GM12878 (cell line): ENCODE data around the gene NFKBIE. TPM values are rescaled to one million over a fixed set of nuclear protein-coding genes. Genes with fewer than 3 reads are reported as not detected.

Experiments
- ATAC-seq: fragments of 200-7000 bp; cut with Tn5 transposase; 3 replicates; pipeline ENCODE4 v1.9.1; 2020; ENCODE audit warnings: mild to moderate bottlenecking, moderate library complexity
- BruUV-seq: library from RNA; stranded (reverse); fragments of 400-500 nt; replicated peaks from 2 replicates; lab custom pipeline; 2021; lab: Mats Ljungman, UMichigan
- CTCF ChIA-PET: fragments of 300-600 bp; sonication (Branson Sonifier 250); formaldehyde crosslinking; extraction: SDS; loops from one replicate; lab custom pipeline; 2021; ENCODE audit warnings: inconsistent platforms; lab: Yijun Ruan, JAX
- POLR2A ChIA-PET: fragments of 350-600 bp; formaldehyde crosslinking; extraction: SDS; loops from one replicate; lab custom pipeline; 2021; ENCODE audit warnings: inconsistent platforms; lab: Charles Lee
- RAD21 ChIA-PET: fragments of 300-600 bp; sonication (Branson Sonifier 250); formaldehyde crosslinking; loops from one replicate; lab custom pipeline; 2023; ENCODE audit warnings: antibody characterized with exemption; ENCODE audit not compliant: unreplicated experiment; lab: Charles Lee
- SMC1A ChIA-PET: fragments of 300-600 bp; sonication (Branson Sonifier 250); formaldehyde crosslinking; loops from one replicate; lab custom pipeline; 2023; ENCODE audit not compliant: unreplicated experiment, uncharacterized antibody; lab: Charles Lee
- DNase-seq: peaks from one replicate; pipeline ENCODE4 v3.0.0-alpha.2; 2011; ENCODE audit warnings: low read depth, low spot score
- FAIRE-seq: peaks from 3 replicates; lab custom pipeline; 2011; peaks lifted over from hg19 to GRCh38; lab: Jason Lieb, UNC
- H2AFZ ChIP-seq: 2 replicates; pipeline ENCODE4 v1.6.0; 2011; ENCODE audit warnings: low read depth, low read length, control low read depth; ENCODE audit not compliant: control insufficient read depth
- H3K27ac ChIP-seq: 2 replicates; pipeline ENCODE4 v1.5.1; 2011; ENCODE audit warnings: control low read depth; ENCODE audit not compliant: control insufficient read depth, insufficient read depth
- H3K27me3 ChIP-seq, 2 experiments: replicated peaks in 1 of 2; 2 replicates each; pipeline versions ENCODE4 v1.6.0 to v1.6.1; 2011; ENCODE audit warnings: low read length in 1 of 2; ENCODE audit not compliant: control insufficient read depth in 2 of 2, insufficient read depth in 2 of 2
- H3K36me3 ChIP-seq, 2 experiments: 2 replicates each; pipeline ENCODE4 v1.5.1; 2011; ENCODE audit warnings: low read length in 1 of 2; ENCODE audit not compliant: control insufficient read depth in 2 of 2, insufficient read depth in 2 of 2
- H3K4me1 ChIP-seq: 2 replicates; pipeline ENCODE4 v1.6.1; 2011; ENCODE audit warnings: mild to moderate bottlenecking, low read length, moderate library complexity, mixed read lengths; ENCODE audit not compliant: control insufficient read depth, insufficient read depth
- H3K4me2 ChIP-seq: 2 replicates; pipeline ENCODE4 v1.6.0; 2011; ENCODE audit warnings: control low read depth; ENCODE audit not compliant: control insufficient read depth, insufficient read depth
- H3K4me3 ChIP-seq: fragments of 200-600 bp; sonication (generic); 2 replicates; pipeline ENCODE4 v1.5.1; 2016
- H3K79me2 ChIP-seq: 2 replicates; pipeline ENCODE4 v1.6.0; 2011; ENCODE audit warnings: low read length; ENCODE audit not compliant: control insufficient read depth, insufficient read depth
- H3K9ac ChIP-seq: 2 replicates; pipeline ENCODE4 v1.8.0; 2011; ENCODE audit warnings: low read length, control low read depth, mixed read lengths; ENCODE audit not compliant: control insufficient read depth, insufficient read depth
- H3K9me3 ChIP-seq: replicated peaks from 3 replicates; pipeline ENCODE4 v1.5.1; 2011; ENCODE audit warnings: mild to moderate bottlenecking, low read length; ENCODE audit not compliant: control insufficient read depth, insufficient read depth
- H4K20me1 ChIP-seq: 2 replicates; pipeline ENCODE4 v1.6.0; 2011; ENCODE audit not compliant: control insufficient read depth, insufficient read depth
- BCL3 ChIP-seq: IDR thresholded peaks from 2 replicates; pipeline ENCODE4 v1.6.1; 2011; ENCODE audit warnings: borderline replicate concordance, low read depth, mild to moderate bottlenecking, moderate library complexity, low read length; ENCODE audit not compliant: insufficient read depth, poor library complexity, severe bottlenecking
- BMI1 ChIP-seq: fragments of 450-650 bp; IDR thresholded peaks from 2 replicates; pipeline ENCODE4 v1.6.1; 2016; ENCODE audit warnings: mild to moderate bottlenecking, moderate library complexity, borderline replicate concordance
- EED ChIP-seq: sonication (generic); IDR thresholded peaks from 2 replicates; pipeline ENCODE4 v1.6.1; 2016; ENCODE audit warnings: antibody characterized with exemption, low read depth
- JUNB ChIP-seq: IDR thresholded peaks from 2 replicates; pipeline ENCODE4 v1.6.1; 2016; ENCODE audit warnings: antibody characterized with exemption, mild to moderate bottlenecking
- LARP7 ChIP-seq: fragments of 450-650 bp; IDR thresholded peaks from 2 replicates; pipeline ENCODE4 v1.6.1; 2017; ENCODE audit warnings: mild to moderate bottlenecking
- PBX3 ChIP-seq: IDR thresholded peaks from 2 replicates; pipeline ENCODE4 v1.6.1; 2011; ENCODE audit warnings: mild to moderate bottlenecking, low read depth, low read length, moderate library complexity; ENCODE audit not compliant: insufficient replicate concordance
- PKNOX1 ChIP-seq: fragments of 450-650 bp; IDR thresholded peaks from 2 replicates; pipeline ENCODE4 v1.6.1; 2016; ENCODE audit warnings: mild to moderate bottlenecking
- POLR2AphosphoS5 ChIP-seq: IDR thresholded peaks from 2 replicates; pipeline ENCODE4 v1.6.1; 2011; ENCODE audit warnings: mild to moderate bottlenecking, low read length, inconsistent platforms
- POU2F2 ChIP-seq: IDR thresholded peaks from 3 replicates; pipeline ENCODE4 v1.6.1; 2011; ENCODE audit warnings: low read depth, mild to moderate bottlenecking, low read length, borderline replicate concordance
- ZBTB33 ChIP-seq: fragments of 450-650 bp; IDR thresholded peaks from 2 replicates; pipeline ENCODE4 v1.6.1; 2017; ENCODE audit warnings: mild to moderate bottlenecking
- ZNF217 ChIP-seq: fragments of 450-650 bp; IDR thresholded peaks from 2 replicates; pipeline ENCODE4 v1.6.1; 2017; ENCODE audit warnings: antibody characterized with exemption, mild to moderate bottlenecking
- ZNF687 ChIP-seq: fragments of 450-650 bp; IDR thresholded peaks from 2 replicates; pipeline ENCODE4 v1.6.1; 2017; ENCODE audit warnings: mild to moderate bottlenecking, moderate library complexity
- WGBS: methylation state at CpG from one replicate; pipeline ENCODE4 v1.1.6; 2016; ENCODE audit warnings: low lambda C conversion rate; ENCODE audit not compliant: insufficient replicate concordance, insufficient coverage; ENCODE audit errors: missing lambda C conversion rate; 5-methylcytosine and 5-hydroxymethylcytosine counted together
- in situ Hi-C: fragments of 300-500 bp; cut with MboI; formaldehyde crosslinking; loops from 9 replicates; pipeline ENCODE4 v1.14.3; 2018; ENCODE audit warnings: mixed read lengths
- intact Hi-C: fragments of 100-400 bp; cut with micrococcal nuclease; formaldehyde crosslinking; loops from one replicate; pipeline ENCODE4 v1.14.2; 2022; ENCODE audit not compliant: unreplicated experiment
- polyA plus RNA-seq, 11 experiments: library from polyadenylated mRNA; depleted of rRNA in 4 of 11; unstranded in 6 of 11; stranded (reverse) in 5 of 11; fragments of >200 nt; fragmentation: Nextera tagmentation in 4 of 11; fragmentation: Illumina TruSeq in 1 of 11; extraction: Ambion mirVana in 4 of 11; extraction: Trizol in 1 of 11; gene quantifications; 1 replicate in 1 of 11; 2 replicates in 10 of 11; pipeline versions ENCODE4 v1.2.1 to v1.2.3, GENCODE V29; 2011 to 2016; ENCODE audit warnings: inconsistent platforms in 2 of 11, missing spikeins in 2 of 11, low read depth in 1 of 11
- total RNA-seq, 4 experiments: library from RNA; depleted of rRNA in 3 of 4; stranded (reverse); fragments of >200 nt in 3 of 4; fragmentation: Illumina TruSeq in 1 of 4; extraction: Trizol in 1 of 4; gene quantifications; 2 replicates each; pipeline versions ENCODE4 v1.2.1 to v1.2.3, GENCODE V29; 2013 to 2021

The NFKBIE gene
- total and polyA plus RNA-seq, 10 of the 15 experiments (the other 5 are each of a cell fraction or from before 2014, with no cell fraction given), result 10.4 to 106 (median 38.8) TPM

GRCh38 chr6:44294832-44295791 is 29.8 kb upstream of the NFKBIE start:
- FAIRE-seq, result no peak
- DNase-seq, result no peak
- no peaks in the 10 kb centered on the region for H3K4me1 ChIP-seq
- H3K9me3 ChIP-seq, result no peaks in the 10 kb centered on the region
- ChIA-PET POLR2A (interaction anchor here (0.6 kb wide), 1 partner anchor 116 kb away, joined by 3 read pairs; no protein-coding TSS in a partner anchor), CTCF (interaction anchor here (0.6 to 2.4 kb wide), 8 partner anchors 10 to 175 kb away, joined by 3 to 17 read pairs (median 6); partner anchors contain the start of gene AARS2), RAD21 (interaction anchor here (0.8 kb wide), 1 partner anchor 26 kb away, joined by 3 read pairs; no protein-coding TSS in a partner anchor), SMC1A (interaction anchor here (0.8 to 1.1 kb wide), 3 partner anchors 27 to 606 kb away, joined by 3 to 5 read pairs (median 3); no protein-coding TSS in a partner anchor)
- no TSS peak for BruUV-seq
- H3K4me2 ChIP-seq, result no peak overlapping the region
- H3K9ac ChIP-seq, result no peak overlapping the region
- H3K27ac ChIP-seq, result no peak overlapping the region
- H2AFZ ChIP-seq, result no peak overlapping the region
- intact Hi-C loops, result no loop called here
- no peaks in the 10 kb centered on the region for H3K36me3 ChIP-seq
- H4K20me1 ChIP-seq, result no peaks in the 10 kb centered on the region
- no peak overlapping the region for H3K4me3 ChIP-seq
- in situ Hi-C loops, result no loop called here
- WGBS, result 33% methylated on average over 7 of the region's 7 CpGs
- no peaks in the 10 kb centered on the region for H3K79me2 ChIP-seq
- no peak for ATAC-seq
- H3K27me3 ChIP-seq, result peaks cover 9 to 13% of the 10 kb centered on the region in 2 experiments
- no peak for TF ChIP-seq BCL3
- TF ChIP-seq JUNB, result no peak
- TF ChIP-seq PBX3, result no peak
- TF ChIP-seq ZNF687, result no peak
- no peak for TF ChIP-seq LARP7
- TF ChIP-seq POU2F2, result no peak
- TF ChIP-seq POLR2AphosphoS5, result no peak
- no peak for TF ChIP-seq ZBTB33
- TF ChIP-seq ZNF217, result no peak
- no peak for TF ChIP-seq EED
- TF ChIP-seq BMI1, result no peak
- TF ChIP-seq PKNOX1, result no peak
